Mesendoderm (in vitro differentiated cells): ENCODE measurements around the gene SMLR1.
"Not testable (repeated sequence)": the region's sequence is repeated elsewhere in the genome, so short reads cannot be mapped to it uniquely, and the experiment has no call there.

Experiments used
- DNase-seq: peaks from one replicate; pipeline ENCODE4 v3.0.0; 2013
- H2AK5ac ChIP-seq: 2 replicates; pipeline ENCODE4 v1.6.1; 2013; ENCODE audit warnings: low read length, inconsistent platforms
- H2BK120ac ChIP-seq: 2 replicates; pipeline ENCODE4 v1.6.1; 2013; ENCODE audit warnings: low read depth, mild to moderate bottlenecking, low read length, moderate library complexity, mixed read lengths
- H2BK15ac ChIP-seq: replicated peaks from 2 replicates; pipeline ENCODE4 v1.6.1; 2013; ENCODE audit warnings: low read depth, mild to moderate bottlenecking, moderate library complexity
- H2BK5ac ChIP-seq: 2 replicates; pipeline ENCODE4 v1.6.1; 2013; ENCODE audit warnings: low read length, inconsistent platforms
- H3K18ac ChIP-seq: 2 replicates; pipeline ENCODE4 v1.6.1; 2013; ENCODE audit warnings: mild to moderate bottlenecking, low read length, mixed read lengths
- H3K23ac ChIP-seq: one replicate; pipeline ENCODE4 v1.6.1; 2013; ENCODE audit warnings: low read length
- H3K27ac ChIP-seq: 2 replicates; pipeline ENCODE4 v1.5.1; 2013; ENCODE audit warnings: low read depth, mild to moderate bottlenecking, inconsistent platforms, low read length, moderate library complexity
- H3K27me3 ChIP-seq: 2 replicates; pipeline ENCODE4 v1.6.1; 2013; ENCODE audit warnings: low read length, control low read depth, mild to moderate bottlenecking, inconsistent platforms; ENCODE audit not compliant: insufficient read depth, poor library complexity
- H3K36me3 ChIP-seq: 2 replicates; pipeline ENCODE4 v1.6.1; 2013; ENCODE audit warnings: low read length, inconsistent platforms; ENCODE audit not compliant: control insufficient read depth, insufficient read depth
- H3K4ac ChIP-seq: one replicate; pipeline ENCODE4 v1.6.1; 2013; ENCODE audit warnings: low read depth, mild to moderate bottlenecking, low read length, moderate library complexity
- H3K4me1 ChIP-seq: 2 replicates; pipeline ENCODE4 v1.6.1; 2013; ENCODE audit warnings: low read depth, low read length, inconsistent platforms; ENCODE audit not compliant: control insufficient read depth
- H3K4me2 ChIP-seq: 2 replicates; pipeline ENCODE4 v1.6.1; 2013; ENCODE audit warnings: low read length
- H3K4me3 ChIP-seq: 2 replicates; pipeline ENCODE4 v1.5.1; 2013; ENCODE audit warnings: mild to moderate bottlenecking, low read length
- H3K56ac ChIP-seq: one replicate; pipeline ENCODE4 v1.6.1; 2013; ENCODE audit warnings: low read length
- H3K79me1 ChIP-seq: 2 replicates; pipeline ENCODE4 v1.6.1; 2013; ENCODE audit warnings: low read length, inconsistent platforms
- H3K79me2 ChIP-seq: 2 replicates; pipeline ENCODE4 v1.6.1; 2013; ENCODE audit warnings: mild to moderate bottlenecking, low read length; ENCODE audit not compliant: control insufficient read depth, insufficient read depth
- H3K9ac ChIP-seq: 2 replicates; pipeline ENCODE4 v1.6.1; 2013; ENCODE audit warnings: low read length, inconsistent platforms
- H4K5ac ChIP-seq: one replicate; pipeline ENCODE4 v1.6.1; 2013; ENCODE audit warnings: low read length
- H4K8ac ChIP-seq: one replicate; pipeline ENCODE4 v1.6.1; 2013; ENCODE audit warnings: low read depth, mild to moderate bottlenecking, control low read depth, low read length, moderate library complexity
- WGBS: extraction: QIAGEN DNeasy Blood & Tissue Kit; methylation state at CpG from one replicate; pipeline ENCODE4 v1.1.7; 2013; ENCODE audit warnings: low lambda C conversion rate, missing lambda C conversion rate; ENCODE audit not compliant: insufficient coverage; ENCODE audit errors: extremely low coverage; 5-methylcytosine and 5-hydroxymethylcytosine counted together

The SMLR1 gene

DNA sequence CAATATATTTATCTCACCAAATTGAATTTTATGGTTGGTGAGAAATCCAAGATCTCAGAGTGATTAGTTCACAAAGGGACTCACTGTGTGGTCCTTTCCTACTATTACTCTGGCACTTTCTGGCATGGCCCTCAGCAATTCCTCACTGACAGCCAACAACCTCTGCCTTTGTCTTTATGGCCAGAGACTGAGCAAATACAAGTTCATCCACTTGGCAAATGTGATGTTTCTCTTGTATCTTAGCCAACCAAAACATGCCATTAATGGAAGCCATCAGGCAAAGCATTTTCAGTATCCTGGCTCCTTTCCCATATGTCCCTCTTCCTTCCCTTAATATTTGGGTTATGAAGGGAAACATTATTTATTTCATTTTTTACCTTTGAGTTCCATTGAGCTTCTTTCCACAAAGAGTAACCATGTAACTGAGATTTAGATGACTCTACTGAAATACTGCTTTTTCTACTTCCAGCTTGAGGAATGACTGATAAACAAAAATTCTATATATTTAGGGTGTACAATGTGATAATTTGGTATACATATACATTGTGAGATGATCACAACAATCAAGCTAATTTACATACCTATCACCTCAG lies 30.8 kb upstream of the SMLR1 start:
- no peak overlapping the region for H3K27ac ChIP-seq
- H2BK5ac ChIP-seq = no peak overlapping the region
- H3K79me2 ChIP-seq = no peaks in the 10 kb centered on the region
- H4K5ac ChIP-seq = no peak overlapping the region
- no peak overlapping the region for H3K23ac ChIP-seq
- H2BK120ac ChIP-seq = no peak overlapping the region
- no peaks in the 10 kb centered on the region for H3K27me3 ChIP-seq
- no peak overlapping the region for H2BK15ac ChIP-seq
- H3K4me1 ChIP-seq = no peaks in the 10 kb centered on the region
- no peak overlapping the region for H3K56ac ChIP-seq
- no peak overlapping the region for H3K9ac ChIP-seq
- DNase-seq = peak; percentile 37
- H3K4me2 ChIP-seq = no peak overlapping the region
- H3K4me3 ChIP-seq = no peak overlapping the region
- no peaks in the 10 kb centered on the region for H3K36me3 ChIP-seq
- H3K79me1 ChIP-seq = no peaks in the 10 kb centered on the region
- H2AK5ac ChIP-seq = no peak overlapping the region
- H4K8ac ChIP-seq = no peak overlapping the region
- no peak overlapping the region for H3K4ac ChIP-seq
- H3K18ac ChIP-seq = no peak overlapping the region

DNA sequence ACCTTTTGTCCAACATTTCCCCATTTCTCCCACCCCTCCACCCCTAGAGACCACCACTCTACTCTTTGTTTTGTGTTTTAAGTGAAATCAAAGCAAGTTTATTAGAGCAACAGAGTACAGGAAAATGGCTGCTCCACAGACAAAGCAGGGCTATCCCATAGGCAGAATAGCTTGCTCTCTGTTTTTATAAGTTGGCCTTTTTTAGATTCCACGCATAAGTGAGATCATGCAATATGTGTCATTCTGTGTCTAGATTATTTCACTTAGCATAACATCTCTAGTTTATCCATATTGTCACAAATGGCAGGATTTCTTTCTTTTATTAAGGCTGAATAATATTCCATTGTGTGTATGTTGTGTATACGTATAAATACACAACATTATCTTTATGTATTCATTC lies 30.1 kb upstream of the SMLR1 start:
- H2AK5ac ChIP-seq = no peak overlapping the region
- H2BK120ac ChIP-seq = no peak overlapping the region
- WGBS = no CpG with 5 or more reads among the region's 2 CpGs

DNA sequence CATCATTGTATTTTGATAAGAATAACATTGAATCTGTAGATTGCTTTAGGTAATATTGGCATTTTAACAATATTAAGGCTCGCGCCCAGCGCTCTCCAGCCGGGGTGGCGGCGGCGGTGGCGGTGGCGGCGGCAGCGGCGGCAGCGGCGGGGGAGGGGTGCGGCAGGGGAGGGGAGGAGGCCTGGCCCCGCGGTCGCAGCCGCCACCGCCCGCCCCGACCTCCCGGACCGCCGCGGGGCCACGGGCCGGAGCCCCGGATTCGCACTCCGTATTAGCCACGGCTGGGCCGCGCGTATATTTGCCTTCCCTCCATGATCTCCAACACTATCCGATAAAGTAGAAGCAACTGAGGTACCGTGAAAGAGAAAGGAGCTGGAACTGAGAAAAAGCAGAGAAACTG lies 25.8 kb upstream of the SMLR1 start:
- H3K4ac ChIP-seq, H4K5ac ChIP-seq, H3K27ac ChIP-seq, H3K4me3 ChIP-seq, H3K27me3 ChIP-seq, H3K4me1 ChIP-seq, H3K36me3 ChIP-seq, H2BK15ac ChIP-seq, H2BK120ac ChIP-seq, DNase-seq, H3K23ac ChIP-seq, H3K18ac ChIP-seq, H3K9ac ChIP-seq, H3K79me1 ChIP-seq, H2AK5ac ChIP-seq, H3K4me2 ChIP-seq, H2BK5ac ChIP-seq, H3K56ac ChIP-seq, H4K8ac ChIP-seq, H3K79me2 ChIP-seq: not testable (repeated sequence)
- WGBS = no CpG with 5 or more reads among the region's 37 CpGs

More for the DNA sequence above, 30.1 kb upstream of the SMLR1 start:
- H3K4ac ChIP-seq = no peak overlapping the region
- H4K5ac ChIP-seq = no peak overlapping the region
- H3K36me3 ChIP-seq = no peaks in the 10 kb centered on the region
- no peak overlapping the region for H2BK15ac ChIP-seq
- H3K18ac ChIP-seq = no peak overlapping the region
- no peaks in the 10 kb centered on the region for H3K79me1 ChIP-seq
- no peak overlapping the region for H4K8ac ChIP-seq
- no peak overlapping the region for H3K4me2 ChIP-seq
- H2BK5ac ChIP-seq = no peak overlapping the region
- H3K27ac ChIP-seq = no peak overlapping the region
- no peak overlapping the region for H3K4me3 ChIP-seq
- DNase-seq = no peak
- no peaks in the 10 kb centered on the region for H3K4me1 ChIP-seq
- no peak overlapping the region for H3K9ac ChIP-seq
- H3K27me3 ChIP-seq = no peaks in the 10 kb centered on the region
- H3K79me2 ChIP-seq = no peaks in the 10 kb centered on the region
- no peak overlapping the region for H3K56ac ChIP-seq
- H3K23ac ChIP-seq = no peak overlapping the region

DNA sequence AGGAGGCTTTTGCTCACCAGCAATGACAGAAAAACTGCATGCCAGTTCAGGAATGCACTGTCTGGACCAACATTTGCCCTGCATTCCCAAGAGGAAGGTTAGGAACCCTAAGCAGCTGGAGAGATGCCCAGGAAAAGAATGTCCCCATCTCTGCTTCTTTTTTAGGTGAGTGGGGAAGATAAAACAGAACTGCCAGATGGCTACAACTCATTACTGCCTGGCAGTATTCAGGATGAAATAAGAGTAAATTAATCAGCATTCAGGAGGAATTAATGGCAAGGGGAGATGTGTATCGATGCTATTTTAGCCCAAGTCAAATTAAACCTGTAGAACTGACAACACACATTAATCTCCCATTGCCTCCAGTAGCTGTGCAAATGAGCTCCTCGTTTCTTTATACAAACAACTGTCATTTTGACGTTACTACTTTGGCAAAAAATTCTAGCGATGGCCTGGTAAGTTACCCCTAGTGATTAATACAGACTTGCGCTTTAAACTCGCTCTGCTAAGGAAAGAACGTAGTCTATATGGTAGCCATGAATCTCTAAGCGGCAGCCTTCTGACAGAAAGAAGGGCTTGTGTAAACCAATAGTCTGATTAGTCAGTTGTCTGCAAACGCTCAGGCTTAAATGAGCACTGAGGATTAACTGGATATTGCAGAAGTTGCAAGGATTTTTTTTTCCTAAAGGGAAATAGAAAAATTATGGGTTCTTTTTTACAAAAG lies 16.7 kb upstream of the SMLR1 start:
- Histone ChIP-seq H3K79me1 (no peaks in the 10 kb centered on the region), H3K4me1 (no peaks in the 10 kb centered on the region), H3K36me3 (no peaks in the 10 kb centered on the region), H2AK5ac (no peak overlapping the region), H3K56ac (no peak overlapping the region), H2BK120ac (no peak overlapping the region), H3K18ac (no peak overlapping the region), H3K23ac (no peak overlapping the region), H2BK5ac (no peak overlapping the region), H3K4ac (no peak overlapping the region), H3K27ac (no peak overlapping the region), H3K4me2 (no peak overlapping the region), H4K8ac (no peak overlapping the region), H3K79me2 (no peaks in the 10 kb centered on the region), H3K4me3 (no peak overlapping the region), H3K9ac (no peak overlapping the region), H3K27me3 (no peaks in the 10 kb centered on the region), H4K5ac (no peak overlapping the region), H2BK15ac (no peak overlapping the region)
- DNase-seq = no peak
- WGBS = no CpG with 5 or more reads among the region's 9 CpGs

DNA sequence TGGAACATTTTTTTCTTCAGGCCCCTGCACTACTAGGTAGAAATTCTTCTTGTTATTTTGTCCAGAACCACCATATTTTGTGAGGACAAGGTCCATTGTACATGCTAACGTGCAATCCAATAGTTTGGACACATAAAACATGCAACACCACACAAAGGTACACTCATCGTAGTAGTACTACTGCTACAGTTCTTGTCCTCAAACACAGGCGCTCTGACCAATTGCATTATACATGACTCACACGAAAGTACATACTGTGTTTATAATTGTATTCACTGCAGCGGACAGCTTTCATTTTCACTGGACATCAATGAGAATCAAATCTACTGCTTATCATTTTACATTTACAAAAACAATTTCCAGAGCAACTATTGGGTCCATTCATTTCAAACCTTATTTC lies 15.3 kb upstream of the SMLR1 start:
- H3K27me3 ChIP-seq = no peaks in the 10 kb centered on the region
- WGBS = no CpG with 5 or more reads among the region's 5 CpGs
- no peak overlapping the region for H2AK5ac ChIP-seq
- no peak overlapping the region for H3K18ac ChIP-seq
- no peak overlapping the region for H3K4me3 ChIP-seq
- no peaks in the 10 kb centered on the region for H3K79me1 ChIP-seq
- no peak overlapping the region for H3K4ac ChIP-seq
- H3K4me2 ChIP-seq = no peak overlapping the region
- H3K36me3 ChIP-seq = no peaks in the 10 kb centered on the region
- H3K27ac ChIP-seq = no peak overlapping the region
- H3K79me2 ChIP-seq = no peaks in the 10 kb centered on the region
- H4K8ac ChIP-seq = no peak overlapping the region
- no peak overlapping the region for H3K56ac ChIP-seq
- no peak overlapping the region for H2BK120ac ChIP-seq
- no peak overlapping the region for H3K9ac ChIP-seq
- H2BK5ac ChIP-seq = no peak overlapping the region
- no peak overlapping the region for H2BK15ac ChIP-seq
- H4K5ac ChIP-seq = no peak overlapping the region
- H3K4me1 ChIP-seq = no peaks in the 10 kb centered on the region
- no peak for DNase-seq
- H3K23ac ChIP-seq = no peak overlapping the region

DNA sequence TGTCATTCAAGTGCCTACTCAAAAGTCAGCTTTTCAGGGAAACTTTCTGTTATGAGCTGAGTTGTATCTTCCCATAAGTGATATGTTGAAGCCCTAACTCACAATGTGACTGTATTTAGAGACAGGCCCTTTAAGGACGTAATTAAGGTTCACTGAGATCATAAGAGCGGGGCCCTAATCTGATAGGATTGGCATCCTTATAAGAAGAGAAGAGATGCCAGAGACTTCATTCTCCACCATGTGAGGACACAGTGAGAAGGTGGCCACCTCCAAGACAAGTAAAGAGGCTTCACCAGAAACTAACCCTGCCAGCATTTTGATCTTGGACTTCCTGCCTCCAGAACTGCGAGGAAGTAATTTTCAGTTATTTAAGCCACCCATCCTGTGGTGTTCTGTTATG lies 12.7 kb upstream of the SMLR1 start:
- H3K23ac ChIP-seq = no peak overlapping the region
- no peak overlapping the region for H3K4me3 ChIP-seq
- H2BK15ac ChIP-seq = no peak overlapping the region
- DNase-seq = no peak
- H3K79me2 ChIP-seq = no peaks in the 10 kb centered on the region
- H4K5ac ChIP-seq = no peak overlapping the region
- H3K36me3 ChIP-seq = no peaks in the 10 kb centered on the region
- H3K4me1 ChIP-seq = no peaks in the 10 kb centered on the region
- H3K56ac ChIP-seq = no peak overlapping the region
- no peaks in the 10 kb centered on the region for H3K79me1 ChIP-seq
- H3K4ac ChIP-seq = no peak overlapping the region
- no peak overlapping the region for H4K8ac ChIP-seq
- H2BK120ac ChIP-seq = no peak overlapping the region
- no CpG with 5 or more reads among the region's 3 CpGs for WGBS
- H2BK5ac ChIP-seq = no peak overlapping the region
- H3K9ac ChIP-seq = no peak overlapping the region
- no peak overlapping the region for H3K27ac ChIP-seq
- no peak overlapping the region for H3K18ac ChIP-seq
- no peaks in the 10 kb centered on the region for H3K27me3 ChIP-seq
- no peak overlapping the region for H2AK5ac ChIP-seq
- H3K4me2 ChIP-seq = no peak overlapping the region
